IMR-90 (cell line): ENCODE results near the gene ARHGEF38.

Source experiments
- BHLHE40 ChIP-seq: fragments of 150-350 bp; IDR thresholded peaks from 2 replicates; pipeline ENCODE4 v1.6.1; 2016; ENCODE audit warnings: mild to moderate bottlenecking, low read depth, low read length
- CEBPB ChIP-seq: IDR thresholded peaks from 2 replicates; pipeline ENCODE4 v1.6.1; 2012; ENCODE audit warnings: low read depth, low read length, improper control_type of control experiment
- CHD1 ChIP-seq: IDR thresholded peaks from 2 replicates; pipeline ENCODE4 v1.6.1; 2012; ENCODE audit warnings: low read depth, low read length, improper control_type of control experiment
- MXI1 ChIP-seq: IDR thresholded peaks from 2 replicates; pipeline ENCODE4 v1.6.1; 2012; ENCODE audit warnings: low read depth, mild to moderate bottlenecking, low read length, moderate library complexity, borderline replicate concordance
- POLR2A ChIP-seq: IDR thresholded peaks from 2 replicates; pipeline ENCODE4 v1.6.1; 2012; ENCODE audit warnings: mild to moderate bottlenecking, low read depth, low read length
- RAD21 ChIP-seq: IDR thresholded peaks from 2 replicates; pipeline ENCODE4 v1.6.1; 2012; ENCODE audit warnings: low read length, improper control_type of control experiment
- RFX5 ChIP-seq: IDR thresholded peaks from 2 replicates; pipeline ENCODE4 v1.8.0; 2012; ENCODE audit warnings: low read depth, mild to moderate bottlenecking, low read length, moderate library complexity
- SMC3 ChIP-seq: fragments of 150-350 bp; IDR thresholded peaks from 2 replicates; pipeline ENCODE4 v1.6.1; 2016; ENCODE audit warnings: low read depth, mild to moderate bottlenecking, antibody characterized with exemption, low read length, moderate library complexity
- TF ChIP-seq, protein P1 (sequence below): conservative IDR thresholded peaks from 2 replicates; pipeline ENCODE4 v1.5.1; 2012; ENCODE audit warnings: mild to moderate bottlenecking, low read depth, low read length, improper control_type of control experiment
- TF ChIP-seq, protein P2 (sequence below): fragments of 150-350 bp; IDR thresholded peaks from 2 replicates; pipeline ENCODE4 v1.6.1; 2017; ENCODE audit warnings: mild to moderate bottlenecking, antibody characterized with exemption, low read length, low read depth
- TF ChIP-seq, protein P3 (sequence below): fragments of 150-350 bp; IDR thresholded peaks from 2 replicates; pipeline ENCODE4 v1.6.1; 2016; ENCODE audit warnings: low read depth, mild to moderate bottlenecking, low read length, moderate library complexity, borderline replicate concordance

DNA sequence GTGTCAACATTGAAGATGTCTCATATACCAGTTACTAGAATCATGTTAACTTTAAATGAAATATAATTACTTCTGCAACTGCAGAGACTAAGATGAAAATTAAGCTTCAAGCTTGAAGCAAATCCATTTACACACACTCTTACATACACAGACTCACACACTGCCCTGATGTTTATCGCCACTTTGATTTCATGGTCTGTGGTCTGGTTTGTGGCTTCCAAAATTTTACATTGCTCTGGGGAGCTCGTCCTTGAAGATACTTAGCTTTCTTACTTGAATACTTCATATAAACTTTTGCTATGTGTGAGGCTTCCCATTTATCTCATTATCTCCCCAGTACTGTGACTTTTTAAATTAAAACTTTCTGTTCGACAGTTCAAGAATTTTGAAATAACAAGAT lies 35.8 kb downstream of the ARHGEF38 start:
- TF ChIP-seq, protein P1, sequence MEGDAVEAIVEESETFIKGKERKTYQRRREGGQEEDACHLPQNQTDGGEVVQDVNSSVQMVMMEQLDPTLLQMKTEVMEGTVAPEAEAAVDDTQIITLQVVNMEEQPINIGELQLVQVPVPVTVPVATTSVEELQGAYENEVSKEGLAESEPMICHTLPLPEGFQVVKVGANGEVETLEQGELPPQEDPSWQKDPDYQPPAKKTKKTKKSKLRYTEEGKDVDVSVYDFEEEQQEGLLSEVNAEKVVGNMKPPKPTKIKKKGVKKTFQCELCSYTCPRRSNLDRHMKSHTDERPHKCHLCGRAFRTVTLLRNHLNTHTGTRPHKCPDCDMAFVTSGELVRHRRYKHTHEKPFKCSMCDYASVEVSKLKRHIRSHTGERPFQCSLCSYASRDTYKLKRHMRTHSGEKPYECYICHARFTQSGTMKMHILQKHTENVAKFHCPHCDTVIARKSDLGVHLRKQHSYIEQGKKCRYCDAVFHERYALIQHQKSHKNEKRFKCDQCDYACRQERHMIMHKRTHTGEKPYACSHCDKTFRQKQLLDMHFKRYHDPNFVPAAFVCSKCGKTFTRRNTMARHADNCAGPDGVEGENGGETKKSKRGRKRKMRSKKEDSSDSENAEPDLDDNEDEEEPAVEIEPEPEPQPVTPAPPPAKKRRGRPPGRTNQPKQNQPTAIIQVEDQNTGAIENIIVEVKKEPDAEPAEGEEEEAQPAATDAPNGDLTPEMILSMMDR, result no peak
- TF ChIP-seq RAD21 (no peak), SMC3 (no peak), POLR2A (no peak), CHD1 (no peak), RFX5 (no peak), BHLHE40 (no peak), MXI1 (no peak), CEBPB (no peak)
- TF ChIP-seq, protein P2, sequence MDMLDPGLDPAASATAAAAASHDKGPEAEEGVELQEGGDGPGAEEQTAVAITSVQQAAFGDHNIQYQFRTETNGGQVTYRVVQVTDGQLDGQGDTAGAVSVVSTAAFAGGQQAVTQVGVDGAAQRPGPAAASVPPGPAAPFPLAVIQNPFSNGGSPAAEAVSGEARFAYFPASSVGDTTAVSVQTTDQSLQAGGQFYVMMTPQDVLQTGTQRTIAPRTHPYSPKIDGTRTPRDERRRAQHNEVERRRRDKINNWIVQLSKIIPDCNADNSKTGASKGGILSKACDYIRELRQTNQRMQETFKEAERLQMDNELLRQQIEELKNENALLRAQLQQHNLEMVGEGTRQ, result no peak
- TF ChIP-seq, protein P3, sequence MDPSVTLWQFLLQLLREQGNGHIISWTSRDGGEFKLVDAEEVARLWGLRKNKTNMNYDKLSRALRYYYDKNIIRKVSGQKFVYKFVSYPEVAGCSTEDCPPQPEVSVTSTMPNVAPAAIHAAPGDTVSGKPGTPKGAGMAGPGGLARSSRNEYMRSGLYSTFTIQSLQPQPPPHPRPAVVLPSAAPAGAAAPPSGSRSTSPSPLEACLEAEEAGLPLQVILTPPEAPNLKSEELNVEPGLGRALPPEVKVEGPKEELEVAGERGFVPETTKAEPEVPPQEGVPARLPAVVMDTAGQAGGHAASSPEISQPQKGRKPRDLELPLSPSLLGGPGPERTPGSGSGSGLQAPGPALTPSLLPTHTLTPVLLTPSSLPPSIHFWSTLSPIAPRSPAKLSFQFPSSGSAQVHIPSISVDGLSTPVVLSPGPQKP, result no peak
